ENCODE data around the gene DIO1. TPM values are rescaled to one million over a fixed set of nuclear protein-coding genes. Genes with fewer than 3 reads are reported as not detected.

DIO1 gene
- total and polyA plus RNA-seq, 2 of the 8 experiments (the other 6 are each of a cell fraction or from before 2014, with no cell fraction given) = 0.14 TPM; not detected in 1

DNA sequence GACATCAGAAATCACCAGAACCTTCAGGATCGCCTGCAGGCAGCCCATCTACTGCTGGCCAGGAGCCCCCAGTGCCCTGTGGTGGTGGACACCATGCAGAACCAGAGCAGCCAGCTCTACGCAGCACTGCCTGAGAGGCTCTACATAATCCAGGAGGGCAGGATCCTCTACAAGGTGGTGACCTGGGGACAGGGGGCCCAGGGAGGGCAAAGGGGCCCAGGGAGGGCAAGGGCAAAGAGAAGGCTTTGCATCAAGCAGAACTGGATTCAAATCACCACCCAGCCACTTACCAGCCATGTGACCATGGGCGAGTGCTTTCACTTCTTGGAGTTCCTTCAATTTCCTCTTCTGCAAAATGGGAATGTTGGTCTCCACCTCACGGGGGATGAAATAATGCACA, 12.1 kb downstream of the DIO1 start:
- Histone ChIP-seq H2AK5ac (ENCODE audit: low read depth, low read length) (no peak overlapping the region), H3K79me1 (ENCODE audit: low read depth, low read length) (no peaks in the 10 kb centered on the region), H4K5ac (ENCODE audit: insufficient read length, low read depth, low read length) (no peak overlapping the region), H4K8ac (ENCODE audit: extremely low read depth, insufficient read depth, low read length) (no peak overlapping the region), H3K14ac (ENCODE audit: insufficient read length) (no peak overlapping the region), H4K20me1 (replicated peaks in 1 of 2; ENCODE audit: control insufficient read depth in 1 of 2, insufficient read depth in 2 of 2, low read length in 2 of 2) (no peaks in the 10 kb centered on the region), H3K4me1 (replicated peaks in 1 of 4; ENCODE audit: control insufficient read depth in 3 of 4, insufficient read depth in 4 of 4, low read length in 3 of 4) (peaks cover 0 to 2% (median 0%) of the 10 kb centered on the region in 4 experiments; a peak in 2 of 7 replicates), H2AFZ (ENCODE audit: low read length) (no peak overlapping the region), H3K9me3 (ENCODE audit: insufficient read depth in 2 of 2, low read depth in 1 of 2, low read length in 1 of 2) (no peaks in the 10 kb centered on the region), H2BK120ac (replicated peaks; ENCODE audit: low read depth, low read length) (no peak overlapping the region), H3K23me2 (ENCODE audit: low read depth, low read length) (no peaks in the 10 kb centered on the region), H3K9ac (replicated peaks in 1 of 4; ENCODE audit: extremely low read depth in 1 of 4, low read depth in 3 of 4, low read length in 3 of 4) (no peak overlapping the region), H3K27ac (ENCODE audit: low read depth, low read length) (no peak overlapping the region), H3K4me3 (ENCODE audit: extremely low read depth in 1 of 4, insufficient read depth in 2 of 4, low read depth in 3 of 4, low read length in 4 of 4) (no peak overlapping the region), H3K18ac (ENCODE audit: extremely low read depth, low read length) (no peak overlapping the region), H2BK12ac (ENCODE audit: low read depth, low read length) (no peak overlapping the region), H2BK15ac (ENCODE audit: low read length) (no peak overlapping the region), H2BK20ac (ENCODE audit: low read length) (no peak overlapping the region), H4K91ac (replicated peaks; ENCODE audit: insufficient read length, low read length) (no peak overlapping the region), H3K36me3 (ENCODE audit: control insufficient read depth in 2 of 4, insufficient read depth in 4 of 4, low read length in 3 of 4) (no peaks in the 10 kb centered on the region), H3K27me3 (replicated peaks in 1 of 4; ENCODE audit: control insufficient read depth in 3 of 4, extremely low read depth in 1 of 4, insufficient read depth in 3 of 4, low read length in 3 of 4) (no peaks in the 10 kb centered on the region), H3K4ac (replicated peaks; ENCODE audit: insufficient read length, low read depth, low read length) (no peak overlapping the region), H3K79me2 (ENCODE audit: control insufficient read depth in 1 of 2, insufficient read depth in 2 of 2, low read length in 2 of 2) (no peaks in the 10 kb centered on the region), H2BK5ac (ENCODE audit: low read depth, low read length) (no peak overlapping the region), H3K56ac (replicated peaks; ENCODE audit: insufficient read length, low read depth, low read length) (no peak overlapping the region), H3K23ac (ENCODE audit: insufficient read length) (no peak overlapping the region), H3K4me2 (ENCODE audit: insufficient read depth in 1 of 2, low read depth in 2 of 2, low read length in 2 of 2) (no peak overlapping the region)
- WGBS, 2 experiments (ENCODE audit: extremely low coverage in 1 of 2, insufficient coverage in 1 of 2, insufficient read length in 1 of 2, insufficient replicate concordance in 2 of 2, low coverage in 1 of 2, low lambda C conversion rate in 2 of 2, missing lambda C conversion rate in 1 of 2) = 84% methylated on average over 4 of the region's 4 CpGs; no CpG with 5 or more reads in 1 of the 2 experiments
- POLR2A ChIA-PET (ENCODE audit: partially characterized antibody) = no interaction called here
- DNase-seq (ENCODE audit: low read depth in 1 of 2, low spot score in 2 of 2) (no peak), FAIRE-seq (no peak)
- CTCF ChIA-PET (ENCODE audit: partially characterized antibody) = interaction anchor here (1.5 kb wide), 1 partner anchor 43 kb away, joined by 10 read pairs; no protein-coding TSS in a partner anchor

Data from H1 (cell line).